ENCODE measurements around the gene ARHGAP6. TPM values are rescaled to one million over a fixed set of nuclear protein-coding genes. Genes with fewer than 3 reads are reported as not detected.
A peak's percentile ranks its signal among the peaks of the same experiment; 100 is the strongest.

ARHGAP6 gene
- total RNA-seq, 3 donors from 2014 or later = 10.1 to 32.6 (median 14.7) TPM

GRCh38 chrX:11397680-11398079 lies 268.0 kb downstream of the ARHGAP6 start:
- no peak for DNase-seq (ENCODE audit: low spot score in 2 of 2)
- TF ChIP-seq POLR2AphosphoS5 (IDR thresholded peaks at IDR 0.05) (no peak), CTCF (IDR thresholded peaks at IDR 0.05) (no peak), POLR2A (IDR thresholded peaks at IDR 0.05) (no peak)
- H3K9me3 ChIP-seq = no peaks in the 10 kb centered on the region
- no peak overlapping the region for H3K4me3 ChIP-seq
- H3K36me3 ChIP-seq = no peaks in the 10 kb centered on the region
- no peaks in the 10 kb centered on the region for H3K4me1 ChIP-seq
- H3K27me3 ChIP-seq = peaks cover 0 to 14% of the 10 kb centered on the region in 2 donors
- intact Hi-C loops (cut with DNase I; ENCODE audit: low total_unique reads) = no loop called here
- no peak overlapping the region for H3K27ac ChIP-seq

GRCh38 chrX:11395859-11396258 lies 269.9 kb downstream of the ARHGAP6 start:
- DNase-seq (ENCODE audit: low spot score in 2 of 2) = no peak
- Histone ChIP-seq H3K9me3 (no peaks in the 10 kb centered on the region), H3K4me1 (no peaks in the 10 kb centered on the region), H3K4me3 (no peak overlapping the region), H3K27ac (no peak overlapping the region), H3K27me3 (peaks cover 0 to 4% of the 10 kb centered on the region in 2 donors), H3K36me3 (no peaks in the 10 kb centered on the region)
- TF ChIP-seq CTCF (IDR thresholded peaks at IDR 0.05) (no peak), POLR2A (IDR thresholded peaks at IDR 0.05) (no peak), POLR2AphosphoS5 (IDR thresholded peaks at IDR 0.05) (no peak)
- intact Hi-C loops (cut with DNase I; ENCODE audit: low total_unique reads) = no loop called here

- H3K4me1 ChIP-seq = no peaks in the 10 kb centered on the region
- H3K27ac ChIP-seq = no peak overlapping the region
- TF ChIP-seq POLR2AphosphoS5 (IDR thresholded peaks at IDR 0.05) = no peak
- TF ChIP-seq CTCF (IDR thresholded peaks at IDR 0.05) = no peak
- TF ChIP-seq POLR2A (IDR thresholded peaks at IDR 0.05) = no peak
- no peak for DNase-seq (ENCODE audit: low spot score in 2 of 2)
- H3K27me3 ChIP-seq = peaks cover 0 to 4% of the 10 kb centered on the region in 2 donors
- H3K4me3 ChIP-seq = no peak overlapping the region
- H3K36me3 ChIP-seq = no peaks in the 10 kb centered on the region
- H3K9me3 ChIP-seq = no peaks in the 10 kb centered on the region
- intact Hi-C loops (cut with DNase I; ENCODE audit: low total_unique reads) = no loop called here
Observed at GRCh38 chrX:11393949-11394654, 271.6 kb downstream of the ARHGAP6 start.

GRCh38 chrX:11386812-11387211 lies 278.9 kb downstream of the ARHGAP6 start:
- Histone ChIP-seq H3K27me3 (peaks cover 0 to 8% of the 10 kb centered on the region in 2 donors), H3K36me3 (no peaks in the 10 kb centered on the region), H3K4me3 (no peak overlapping the region), H3K9me3 (no peaks in the 10 kb centered on the region), H3K4me1 (no peaks in the 10 kb centered on the region), H3K27ac (no peak overlapping the region)
- TF ChIP-seq POLR2AphosphoS5 (IDR thresholded peaks at IDR 0.05) (no peak), POLR2A (IDR thresholded peaks at IDR 0.05) (no peak), CTCF (IDR thresholded peaks at IDR 0.05) (no peak)
- intact Hi-C loops (cut with DNase I; ENCODE audit: low total_unique reads) = no loop called here
- DNase-seq (ENCODE audit: low spot score in 2 of 2) = no peak

- H3K4me1 ChIP-seq = no peaks in the 10 kb centered on the region
Observed at GRCh38 chrX:11386001-11386523, 279.7 kb downstream of the ARHGAP6 start.

More at GRCh38 chrX:11386001-11386523, 279.7 kb downstream of the ARHGAP6 start:
- DNase-seq (ENCODE audit: low spot score in 2 of 2) = no peak
- H3K27ac ChIP-seq = peak overlapping the region in 1 of 2 donors; percentile 19
- H3K9me3 ChIP-seq = no peaks in the 10 kb centered on the region
- no peaks in the 10 kb centered on the region for H3K36me3 ChIP-seq
- peaks cover 0 to 14% of the 10 kb centered on the region in 2 donors for H3K27me3 ChIP-seq
- H3K4me3 ChIP-seq = no peak overlapping the region
- TF ChIP-seq CTCF (IDR thresholded peaks at IDR 0.05) (no peak), POLR2AphosphoS5 (IDR thresholded peaks at IDR 0.05) (peak in 1 of 3 donors; percentile 56), POLR2A (IDR thresholded peaks at IDR 0.05) (no peak)
- intact Hi-C loops (cut with DNase I; ENCODE audit: low total_unique reads) = no loop called here
